HL-60 (cell line): Measurements from ENCODE around the gene AURKA.
A peak's percentile ranks its signal among the peaks of the same experiment; 100 is the strongest.

Experiments used
- DNase-seq, 2 experiments: peaks; one replicate each; pipeline ENCODE4 v3.0.0-alpha.2; 2010 to 2020; ENCODE audit warnings: low read depth in 1 of 2, low spot score in 1 of 2
- H3K27ac ChIP-seq: fragments of 250-450 bp; sonication (Bioruptor Pico); replicated peaks from 2 replicates; pipeline ENCODE4 v1.5.1; 2020; ENCODE audit warnings: mild to moderate bottlenecking, moderate library complexity
- H3K27me3 ChIP-seq: fragments of 250-450 bp; sonication (Bioruptor Pico); 2 replicates; pipeline ENCODE4 v1.5.1; 2021; ENCODE audit warnings: mild to moderate bottlenecking, moderate library complexity; ENCODE audit not compliant: insufficient read depth, poor library complexity, severe bottlenecking
- H3K4me3 ChIP-seq: replicated peaks from 2 replicates; pipeline ENCODE4 v1.5.1; 2011; ENCODE audit warnings: mild to moderate bottlenecking, control low read depth, low read length; ENCODE audit not compliant: insufficient read depth
- GABPA ChIP-seq: IDR thresholded peaks from 2 replicates; pipeline ENCODE4 v1.6.1; 2012; ENCODE audit warnings: low read depth
- POLR2AphosphoS5 ChIP-seq: IDR thresholded peaks from 2 replicates; pipeline ENCODE4 v1.6.1; 2012; ENCODE audit warnings: low read depth
- SPI1 ChIP-seq: IDR thresholded peaks from 2 replicates; pipeline ENCODE4 v1.6.1; 2012; ENCODE audit warnings: low read depth, mild to moderate bottlenecking, borderline replicate concordance
- TF ChIP-seq, protein P1 (sequence below): IDR thresholded peaks from 2 replicates; pipeline ENCODE4 v1.6.1; 2012; ENCODE audit warnings: low read depth; ENCODE audit not compliant: insufficient replicate concordance
- TF ChIP-seq, protein P2 (sequence below): IDR thresholded peaks from one replicate; pipeline ENCODE4 v1.5.1; 2011; ENCODE audit warnings: low read length, control low read depth, inconsistent platforms; ENCODE audit not compliant: insufficient read depth

AURKA gene

GRCh38 chr20:56371977-56372376, 20.0 kb downstream of the AURKA start:
- Histone ChIP-seq H3K4me3 (no peak overlapping the region), H3K27ac (no peak overlapping the region), H3K27me3 (no peaks in the 10 kb centered on the region)
- TF ChIP-seq, protein P1, sequence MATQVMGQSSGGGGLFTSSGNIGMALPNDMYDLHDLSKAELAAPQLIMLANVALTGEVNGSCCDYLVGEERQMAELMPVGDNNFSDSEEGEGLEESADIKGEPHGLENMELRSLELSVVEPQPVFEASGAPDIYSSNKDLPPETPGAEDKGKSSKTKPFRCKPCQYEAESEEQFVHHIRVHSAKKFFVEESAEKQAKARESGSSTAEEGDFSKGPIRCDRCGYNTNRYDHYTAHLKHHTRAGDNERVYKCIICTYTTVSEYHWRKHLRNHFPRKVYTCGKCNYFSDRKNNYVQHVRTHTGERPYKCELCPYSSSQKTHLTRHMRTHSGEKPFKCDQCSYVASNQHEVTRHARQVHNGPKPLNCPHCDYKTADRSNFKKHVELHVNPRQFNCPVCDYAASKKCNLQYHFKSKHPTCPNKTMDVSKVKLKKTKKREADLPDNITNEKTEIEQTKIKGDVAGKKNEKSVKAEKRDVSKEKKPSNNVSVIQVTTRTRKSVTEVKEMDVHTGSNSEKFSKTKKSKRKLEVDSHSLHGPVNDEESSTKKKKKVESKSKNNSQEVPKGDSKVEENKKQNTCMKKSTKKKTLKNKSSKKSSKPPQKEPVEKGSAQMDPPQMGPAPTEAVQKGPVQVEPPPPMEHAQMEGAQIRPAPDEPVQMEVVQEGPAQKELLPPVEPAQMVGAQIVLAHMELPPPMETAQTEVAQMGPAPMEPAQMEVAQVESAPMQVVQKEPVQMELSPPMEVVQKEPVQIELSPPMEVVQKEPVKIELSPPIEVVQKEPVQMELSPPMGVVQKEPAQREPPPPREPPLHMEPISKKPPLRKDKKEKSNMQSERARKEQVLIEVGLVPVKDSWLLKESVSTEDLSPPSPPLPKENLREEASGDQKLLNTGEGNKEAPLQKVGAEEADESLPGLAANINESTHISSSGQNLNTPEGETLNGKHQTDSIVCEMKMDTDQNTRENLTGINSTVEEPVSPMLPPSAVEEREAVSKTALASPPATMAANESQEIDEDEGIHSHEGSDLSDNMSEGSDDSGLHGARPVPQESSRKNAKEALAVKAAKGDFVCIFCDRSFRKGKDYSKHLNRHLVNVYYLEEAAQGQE, result no peak
- TF ChIP-seq POLR2AphosphoS5, result no peak
- TF ChIP-seq GABPA, result no peak
- TF ChIP-seq SPI1, result no peak
- TF ChIP-seq, protein P2, sequence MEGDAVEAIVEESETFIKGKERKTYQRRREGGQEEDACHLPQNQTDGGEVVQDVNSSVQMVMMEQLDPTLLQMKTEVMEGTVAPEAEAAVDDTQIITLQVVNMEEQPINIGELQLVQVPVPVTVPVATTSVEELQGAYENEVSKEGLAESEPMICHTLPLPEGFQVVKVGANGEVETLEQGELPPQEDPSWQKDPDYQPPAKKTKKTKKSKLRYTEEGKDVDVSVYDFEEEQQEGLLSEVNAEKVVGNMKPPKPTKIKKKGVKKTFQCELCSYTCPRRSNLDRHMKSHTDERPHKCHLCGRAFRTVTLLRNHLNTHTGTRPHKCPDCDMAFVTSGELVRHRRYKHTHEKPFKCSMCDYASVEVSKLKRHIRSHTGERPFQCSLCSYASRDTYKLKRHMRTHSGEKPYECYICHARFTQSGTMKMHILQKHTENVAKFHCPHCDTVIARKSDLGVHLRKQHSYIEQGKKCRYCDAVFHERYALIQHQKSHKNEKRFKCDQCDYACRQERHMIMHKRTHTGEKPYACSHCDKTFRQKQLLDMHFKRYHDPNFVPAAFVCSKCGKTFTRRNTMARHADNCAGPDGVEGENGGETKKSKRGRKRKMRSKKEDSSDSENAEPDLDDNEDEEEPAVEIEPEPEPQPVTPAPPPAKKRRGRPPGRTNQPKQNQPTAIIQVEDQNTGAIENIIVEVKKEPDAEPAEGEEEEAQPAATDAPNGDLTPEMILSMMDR, result no peak
- DNase-seq, result no peak

DNA sequence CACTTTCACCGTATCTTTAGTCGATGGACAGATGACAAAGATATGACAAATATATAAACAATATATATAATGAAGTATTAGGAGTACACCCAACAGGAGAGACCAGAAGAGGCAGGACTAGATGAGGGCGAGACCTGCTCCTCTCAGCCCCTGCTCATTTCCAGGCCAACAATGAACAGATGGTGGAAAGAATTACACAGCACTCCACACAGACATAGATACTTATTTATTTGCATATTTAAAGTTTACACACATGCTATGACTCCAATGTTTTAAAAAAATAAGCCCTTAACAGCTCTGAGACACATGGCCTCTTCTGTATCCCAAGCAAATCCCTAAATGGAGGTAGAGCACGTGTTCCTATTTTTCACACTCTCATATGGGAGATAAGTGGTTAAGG, 22.8 kb downstream of the AURKA start:
- no peak for TF ChIP-seq GABPA
- TF ChIP-seq, protein P1, result no peak
- TF ChIP-seq SPI1, result no peak
- no peak for TF ChIP-seq POLR2AphosphoS5
- TF ChIP-seq, protein P2, result no peak
- DNase-seq, result no peak
- H3K27me3 ChIP-seq, result no peaks in the 10 kb centered on the region
- H3K4me3 ChIP-seq, result no peak overlapping the region
- H3K27ac ChIP-seq, result no peak overlapping the region

DNA sequence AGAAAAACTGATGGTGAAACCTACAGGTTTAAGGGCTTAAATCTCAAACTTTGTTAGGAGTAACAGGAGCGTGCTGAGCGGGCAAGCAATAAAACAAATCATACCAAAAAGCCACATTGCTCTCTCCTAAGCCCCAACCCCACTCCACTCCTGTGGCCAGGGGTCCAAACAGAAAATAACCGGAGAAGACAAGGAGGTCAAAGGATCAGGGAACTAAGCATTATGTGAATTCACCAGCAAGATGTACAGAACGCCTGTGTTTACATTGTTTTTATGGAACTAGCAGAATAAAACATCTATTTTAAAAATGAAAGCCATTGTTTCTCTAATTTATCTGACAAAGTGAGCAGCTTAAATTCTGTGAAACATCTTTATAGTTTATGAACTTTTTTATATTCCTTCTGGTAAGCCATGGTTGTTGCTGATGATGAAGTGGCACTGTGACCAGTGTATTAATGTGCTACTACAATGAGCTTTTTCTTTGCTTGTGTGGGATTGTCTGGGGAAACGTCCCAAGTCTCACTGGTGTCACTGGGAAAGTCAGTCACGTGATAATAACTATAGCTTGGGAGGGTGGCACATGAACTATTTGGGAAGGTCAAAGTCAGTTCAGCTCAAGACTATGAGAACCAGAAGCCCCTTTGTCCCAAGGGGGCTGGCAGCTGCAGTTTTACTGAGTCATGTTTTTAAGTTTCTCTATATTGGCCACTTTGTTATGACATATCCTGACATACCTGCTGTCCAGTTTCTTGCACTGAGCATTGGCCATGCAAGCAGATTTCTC, 23.5 kb downstream of the AURKA start:
- Histone ChIP-seq H3K27ac (no peak overlapping the region), H3K4me3 (no peak overlapping the region), H3K27me3 (no peaks in the 10 kb centered on the region)
- TF ChIP-seq, protein P2, result no peak
- peak; percentile 13; the same call in 1 of the 2 replicates for TF ChIP-seq POLR2AphosphoS5
- DNase-seq, result no peak

- no peak for DNase-seq
- TF ChIP-seq POLR2AphosphoS5 (no peak), SPI1 (no peak), GABPA (no peak)
- TF ChIP-seq, protein P2, result no peak
- TF ChIP-seq, protein P1, result no peak
- Histone ChIP-seq H3K27me3 (no peaks in the 10 kb centered on the region), H3K27ac (no peak overlapping the region), H3K4me3 (no peak overlapping the region)
These were observed 28.5 kb downstream of the AURKA start for GRCh38 chr20:56363491-56363890.
